Endodermal cell (in vitro differentiated cells): ENCODE measurements around the gene CNNM4. TPM values are rescaled to one million over a fixed set of nuclear protein-coding genes. Genes with fewer than 3 reads are reported as not detected.

Source experiments
- DNase-seq: peaks from one replicate; pipeline ENCODE4 v3.0.0-alpha.2; 2017
- H3K27ac ChIP-seq: 2 replicates; pipeline ENCODE4 v1.5.1; 2013; ENCODE audit warnings: mild to moderate bottlenecking, low read depth, low read length, moderate library complexity
- H3K27me3 ChIP-seq: 2 replicates; pipeline ENCODE4 v1.6.1; 2013; ENCODE audit warnings: mild to moderate bottlenecking, low read length, moderate library complexity; ENCODE audit not compliant: insufficient read depth, control insufficient read depth, poor library complexity, severe bottlenecking
- H3K36me3 ChIP-seq: 2 replicates; pipeline ENCODE4 v1.7.0; 2013; ENCODE audit warnings: mild to moderate bottlenecking, low read length, moderate library complexity; ENCODE audit not compliant: control insufficient read depth, insufficient read depth
- H3K4me1 ChIP-seq: one replicate; pipeline ENCODE4 v1.7.0; 2013; ENCODE audit warnings: low read length; ENCODE audit not compliant: control insufficient read depth, insufficient read depth
- H3K4me3 ChIP-seq: 2 replicates; pipeline ENCODE4 v1.5.1; 2013; ENCODE audit warnings: mild to moderate bottlenecking, low read length, moderate library complexity
- H3K9ac ChIP-seq: 2 replicates; pipeline ENCODE4 v1.6.1; 2013; ENCODE audit warnings: mild to moderate bottlenecking, low read length, moderate library complexity; ENCODE audit not compliant: poor library complexity, severe bottlenecking; ENCODE audit errors: extremely low read depth
- H3K9me3 ChIP-seq: 2 replicates; pipeline ENCODE4 v1.6.1; 2013; ENCODE audit warnings: mild to moderate bottlenecking, low read length, moderate library complexity; ENCODE audit not compliant: control insufficient read depth
- H3K27ac Mint-ChIP-seq: 2 replicates; pipeline ENCODE4 v1.8.0; 2020; ENCODE audit warnings: mixed read lengths
- H3K27me3 Mint-ChIP-seq: 2 replicates; pipeline ENCODE4 v1.8.0; 2021; ENCODE audit warnings: mild to moderate bottlenecking, mixed read lengths; ENCODE audit not compliant: insufficient read depth
- H3K36me3 Mint-ChIP-seq: 2 replicates; pipeline ENCODE4 v1.8.0; 2020; ENCODE audit warnings: low read depth, mixed read lengths
- H3K4me1 Mint-ChIP-seq: 2 replicates; pipeline ENCODE4 v1.8.0; 2020; ENCODE audit warnings: mixed read lengths
- H3K4me3 Mint-ChIP-seq: 2 replicates; pipeline ENCODE4 v1.8.0; 2020; ENCODE audit warnings: mild to moderate bottlenecking, moderate library complexity, mixed read lengths
- H3K9me3 Mint-ChIP-seq: 2 replicates; pipeline ENCODE4 v1.8.0; 2020; ENCODE audit warnings: mild to moderate bottlenecking, mixed read lengths
- WGBS, 2 experiments: methylation state at CpG; one replicate each; pipeline versions ENCODE4 v1.1.5 to v1.1.7; 2013; ENCODE audit warnings: missing lambda C conversion rate in 2 of 2, mixed read lengths in 1 of 2; ENCODE audit not compliant: insufficient coverage in 1 of 2, insufficient read length in 1 of 2; 5-methylcytosine and 5-hydroxymethylcytosine counted together
- total RNA-seq, 2 donors: library from RNA; stranded (reverse); fragmentation: NEBNext Ultra II Directional in 1 of 2; extraction: Animal tissue kit (Norgen Biotek cat#: 25700) in 1 of 2; gene quantifications; 2 replicates in 1 of 2; 3 replicates in 1 of 2; pipeline ENCODE4 v1.2.1, GENCODE V29; 2021
- TF ChIP-seq, protein P1 (sequence below): fragments of 200-600 bp; sonication (generic); conservative IDR thresholded peaks from 2 replicates; pipeline ENCODE4 v1.5.0; 2021; ENCODE audit warnings: antibody characterized with exemption, mild to moderate bottlenecking

CNNM4 gene
- total RNA-seq, 2 donors from 2014 or later = 22.3 to 27.5 TPM

DNA sequence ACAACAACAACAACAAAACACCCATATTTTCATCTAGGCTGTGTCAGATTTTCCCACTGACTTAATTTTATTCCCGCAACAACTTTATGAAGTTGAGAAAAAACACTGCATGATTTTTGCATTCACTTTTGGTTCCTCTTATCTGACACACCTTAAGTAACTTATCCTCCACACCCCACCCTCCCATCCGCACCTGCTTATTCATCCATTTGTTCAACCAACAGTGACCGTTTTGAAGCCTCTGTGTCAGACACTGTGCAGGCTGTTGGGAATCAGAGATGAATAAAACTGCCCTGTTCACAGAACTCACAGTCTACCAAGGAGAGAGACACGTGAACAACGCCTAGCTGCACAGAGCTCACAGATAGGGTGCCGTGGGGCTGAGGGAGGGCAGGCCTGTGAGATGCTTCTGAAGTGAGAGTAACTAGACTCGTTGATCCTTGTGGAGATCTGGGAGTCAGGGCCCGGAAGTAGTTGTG, 7.4 kb downstream of the CNNM4 start:
- Histone ChIP-seq H3K9me3 (no peaks in the 10 kb centered on the region), H3K4me1 (no peaks in the 10 kb centered on the region), H3K9ac (no peak overlapping the region), H3K27me3 (no peaks in the 10 kb centered on the region), H3K4me3 (no peak overlapping the region), H3K27ac (no peak overlapping the region), H3K36me3 (no peaks in the 10 kb centered on the region)
- TF ChIP-seq, protein P1, sequence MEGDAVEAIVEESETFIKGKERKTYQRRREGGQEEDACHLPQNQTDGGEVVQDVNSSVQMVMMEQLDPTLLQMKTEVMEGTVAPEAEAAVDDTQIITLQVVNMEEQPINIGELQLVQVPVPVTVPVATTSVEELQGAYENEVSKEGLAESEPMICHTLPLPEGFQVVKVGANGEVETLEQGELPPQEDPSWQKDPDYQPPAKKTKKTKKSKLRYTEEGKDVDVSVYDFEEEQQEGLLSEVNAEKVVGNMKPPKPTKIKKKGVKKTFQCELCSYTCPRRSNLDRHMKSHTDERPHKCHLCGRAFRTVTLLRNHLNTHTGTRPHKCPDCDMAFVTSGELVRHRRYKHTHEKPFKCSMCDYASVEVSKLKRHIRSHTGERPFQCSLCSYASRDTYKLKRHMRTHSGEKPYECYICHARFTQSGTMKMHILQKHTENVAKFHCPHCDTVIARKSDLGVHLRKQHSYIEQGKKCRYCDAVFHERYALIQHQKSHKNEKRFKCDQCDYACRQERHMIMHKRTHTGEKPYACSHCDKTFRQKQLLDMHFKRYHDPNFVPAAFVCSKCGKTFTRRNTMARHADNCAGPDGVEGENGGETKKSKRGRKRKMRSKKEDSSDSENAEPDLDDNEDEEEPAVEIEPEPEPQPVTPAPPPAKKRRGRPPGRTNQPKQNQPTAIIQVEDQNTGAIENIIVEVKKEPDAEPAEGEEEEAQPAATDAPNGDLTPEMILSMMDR = no peak
- Mint-ChIP-seq H3K4me3 (no peak overlapping the region), H3K27ac (no peak overlapping the region), H3K36me3 (peaks cover 18% of the 10 kb centered on the region), H3K27me3 (no peaks in the 10 kb centered on the region), H3K4me1 (peaks cover 34% of the 10 kb centered on the region), H3K9me3 (no peaks in the 10 kb centered on the region)
- DNase-seq = no peak
- WGBS, 2 experiments = 91 to 93% methylated on average over 8 of the region's 8 CpGs

DNA sequence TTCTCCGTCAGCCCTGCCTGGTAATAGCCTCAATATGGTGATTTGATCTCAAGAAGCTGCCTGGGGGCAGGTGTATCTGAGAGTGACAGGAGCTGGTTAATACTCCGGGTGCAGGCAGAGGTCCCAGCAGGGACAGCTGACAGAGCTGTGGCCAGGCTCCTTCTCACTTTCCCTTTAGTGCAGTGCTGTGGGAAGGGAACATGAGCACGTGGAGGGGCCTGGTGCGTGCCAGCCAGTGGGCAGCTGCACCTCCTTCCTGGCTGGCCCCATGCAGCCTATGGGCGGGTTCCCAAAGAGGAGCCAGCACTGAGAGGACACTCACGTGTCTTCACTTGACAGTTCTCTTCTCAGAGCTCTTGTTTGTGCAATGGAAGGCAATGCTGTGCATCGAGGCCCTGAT, 9.1 kb downstream of the CNNM4 start:
- H3K9me3 ChIP-seq = no peaks in the 10 kb centered on the region
- H3K4me1 ChIP-seq = no peaks in the 10 kb centered on the region
- Mint-ChIP-seq H3K36me3 (peaks cover 18% of the 10 kb centered on the region), H3K9me3 (no peaks in the 10 kb centered on the region), H3K4me1 (peaks cover 20% of the 10 kb centered on the region), H3K27ac (no peak overlapping the region), H3K4me3 (no peak overlapping the region), H3K27me3 (no peaks in the 10 kb centered on the region)
- TF ChIP-seq, protein P1 = no peak
- 91 to 95% methylated on average over 4 to 7 of the region's 7 CpGs for WGBS, 2 experiments
- no peaks in the 10 kb centered on the region for H3K27me3 ChIP-seq
- H3K9ac ChIP-seq = no peak overlapping the region
- no peak for DNase-seq
- no peak overlapping the region for H3K27ac ChIP-seq
- H3K36me3 ChIP-seq = no peaks in the 10 kb centered on the region
- no peak overlapping the region for H3K4me3 ChIP-seq

DNA sequence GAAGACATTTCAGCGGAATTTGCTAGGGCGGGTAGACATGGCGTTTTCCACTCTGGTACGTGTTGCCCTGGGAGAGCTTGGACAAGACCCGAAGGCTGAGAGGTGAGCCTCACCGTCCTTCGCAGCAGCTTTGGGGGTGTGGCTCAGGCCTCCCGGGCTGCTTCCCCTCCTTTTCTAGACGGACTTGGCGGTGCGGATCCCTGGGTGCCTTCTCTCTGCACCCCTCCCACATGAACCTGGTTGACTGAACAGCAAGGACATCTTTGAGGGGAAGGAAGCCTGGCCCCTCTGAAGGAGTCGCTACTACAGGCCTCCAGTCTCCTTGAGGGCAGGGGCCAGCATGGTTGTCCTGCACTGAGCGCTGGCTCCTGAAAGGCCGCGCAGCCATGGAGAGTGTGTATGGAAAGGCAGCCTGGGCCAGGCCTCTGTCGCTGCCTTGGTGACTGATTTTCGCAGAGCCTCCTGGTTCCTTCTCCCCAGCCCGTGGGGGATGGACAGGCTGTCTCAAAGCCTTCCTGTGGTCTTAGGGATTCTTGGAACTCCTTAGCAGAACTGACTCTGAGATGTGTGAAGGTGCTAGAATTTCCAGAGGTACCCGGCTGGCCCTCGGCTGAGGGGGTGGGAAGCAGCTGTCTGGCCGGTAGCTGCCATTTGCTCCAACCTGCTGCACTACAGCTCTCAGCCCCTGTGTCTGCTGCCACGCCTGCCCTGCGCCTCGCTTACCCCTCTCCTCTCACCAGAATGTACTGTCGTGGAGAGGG, 9.9 kb downstream of the CNNM4 start:
- peaks cover 20% of the 10 kb centered on the region for H3K4me1 Mint-ChIP-seq
- H3K27ac ChIP-seq = peak overlapping the region; percentile 30

More for the DNA sequence above, 9.9 kb downstream of the CNNM4 start:
- H3K36me3 Mint-ChIP-seq = peaks cover 18% of the 10 kb centered on the region
- DNase-seq = no peak
- H3K27me3 ChIP-seq = no peaks in the 10 kb centered on the region
- H3K36me3 ChIP-seq = no peaks in the 10 kb centered on the region
- no peaks in the 10 kb centered on the region for H3K9me3 ChIP-seq
- H3K9ac ChIP-seq = no peak overlapping the region
- no peaks in the 10 kb centered on the region for H3K4me1 ChIP-seq
- no peak overlapping the region for H3K27ac Mint-ChIP-seq
- H3K9me3 Mint-ChIP-seq = no peaks in the 10 kb centered on the region
- no peaks in the 10 kb centered on the region for H3K27me3 Mint-ChIP-seq
- TF ChIP-seq, protein P1 = no peak
- H3K4me3 Mint-ChIP-seq = no peak overlapping the region
- H3K4me3 ChIP-seq = no peak overlapping the region
- WGBS, 2 experiments = 92 to 96% methylated on average over 15 to 25 of the region's 25 CpGs
